Measurements from ENCODE around the gene KRT71.

KRT71 gene

DNA sequence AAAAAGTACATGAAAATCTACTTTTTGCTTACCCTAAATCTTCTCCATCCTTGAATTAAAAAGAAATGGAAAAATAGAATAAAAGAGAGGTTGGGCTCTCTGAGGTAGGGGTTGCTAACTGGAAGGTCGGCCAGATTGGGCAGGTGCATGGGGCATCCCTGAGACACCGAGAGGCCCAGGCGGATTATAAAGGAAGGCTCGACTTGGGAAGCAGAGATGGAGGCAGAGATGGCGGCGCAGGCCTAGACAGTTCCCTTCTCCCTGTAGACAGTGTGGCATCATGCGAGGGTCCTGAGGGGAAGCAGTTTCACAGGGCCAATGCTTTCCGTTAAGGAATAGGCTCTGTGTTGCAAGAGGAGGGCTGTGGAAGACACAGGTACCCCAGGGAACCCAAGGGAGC, 24.4 kb upstream of the KRT71 start:
- no peak for DNase-seq (ENCODE audit: low read depth)
- no peak overlapping the region for H3K4me3 ChIP-seq (replicated peaks; ENCODE audit: low read depth, low read length)
- TF ChIP-seq, protein P1, sequence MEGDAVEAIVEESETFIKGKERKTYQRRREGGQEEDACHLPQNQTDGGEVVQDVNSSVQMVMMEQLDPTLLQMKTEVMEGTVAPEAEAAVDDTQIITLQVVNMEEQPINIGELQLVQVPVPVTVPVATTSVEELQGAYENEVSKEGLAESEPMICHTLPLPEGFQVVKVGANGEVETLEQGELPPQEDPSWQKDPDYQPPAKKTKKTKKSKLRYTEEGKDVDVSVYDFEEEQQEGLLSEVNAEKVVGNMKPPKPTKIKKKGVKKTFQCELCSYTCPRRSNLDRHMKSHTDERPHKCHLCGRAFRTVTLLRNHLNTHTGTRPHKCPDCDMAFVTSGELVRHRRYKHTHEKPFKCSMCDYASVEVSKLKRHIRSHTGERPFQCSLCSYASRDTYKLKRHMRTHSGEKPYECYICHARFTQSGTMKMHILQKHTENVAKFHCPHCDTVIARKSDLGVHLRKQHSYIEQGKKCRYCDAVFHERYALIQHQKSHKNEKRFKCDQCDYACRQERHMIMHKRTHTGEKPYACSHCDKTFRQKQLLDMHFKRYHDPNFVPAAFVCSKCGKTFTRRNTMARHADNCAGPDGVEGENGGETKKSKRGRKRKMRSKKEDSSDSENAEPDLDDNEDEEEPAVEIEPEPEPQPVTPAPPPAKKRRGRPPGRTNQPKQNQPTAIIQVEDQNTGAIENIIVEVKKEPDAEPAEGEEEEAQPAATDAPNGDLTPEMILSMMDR (IDR thresholded peaks at IDR 0.05; ENCODE audit: low read length, missing control alignments), result no peak

DNA sequence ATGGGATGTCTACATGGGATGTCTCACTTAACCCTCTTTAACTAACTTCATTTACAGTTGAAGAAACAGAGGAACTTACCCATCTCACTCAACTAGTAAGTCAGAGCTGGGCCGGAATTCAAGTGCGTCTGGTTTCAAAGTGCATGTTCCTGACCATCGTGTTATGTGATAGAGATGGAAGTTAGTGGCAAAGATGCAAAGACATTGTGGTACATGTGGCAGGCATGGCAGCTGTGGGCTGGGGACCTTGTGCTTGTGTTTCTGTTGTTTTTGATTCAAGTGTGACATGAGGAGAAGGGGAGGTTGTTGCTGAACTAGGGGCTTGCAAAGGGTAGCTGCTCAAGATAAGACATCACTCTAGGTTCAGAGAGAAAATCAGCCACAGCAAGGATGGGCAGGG, 23.0 kb upstream of the KRT71 start:
- H3K4me3 ChIP-seq (replicated peaks; ENCODE audit: low read depth, low read length), result no peak overlapping the region
- TF ChIP-seq, protein P1 (IDR thresholded peaks at IDR 0.05; ENCODE audit: low read length, missing control alignments), result no peak
- no peak for DNase-seq (ENCODE audit: low read depth)

DNA sequence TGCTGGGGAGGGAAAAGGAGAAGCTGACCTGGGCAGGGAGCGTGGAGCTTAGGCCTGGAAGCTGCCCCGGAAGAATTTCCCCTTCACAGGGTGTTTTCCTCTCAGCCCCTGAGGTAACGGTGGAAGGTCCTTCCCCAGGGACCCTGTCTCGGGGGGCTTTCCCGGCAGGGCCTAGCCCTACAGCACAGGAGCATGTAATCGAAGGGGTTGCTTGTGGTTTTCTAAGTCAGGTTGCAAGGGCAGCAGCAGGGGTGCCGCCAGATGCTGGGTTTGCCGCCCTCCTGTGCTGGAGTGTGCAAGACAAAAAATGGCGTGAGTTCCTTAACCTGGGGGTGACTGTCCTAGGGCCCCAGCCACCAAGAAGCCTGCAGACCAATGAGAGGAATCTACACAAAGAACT, 22.3 kb upstream of the KRT71 start:
- TF ChIP-seq, protein P1 (IDR thresholded peaks at IDR 0.05; ENCODE audit: low read length, missing control alignments), result no peak

DNA sequence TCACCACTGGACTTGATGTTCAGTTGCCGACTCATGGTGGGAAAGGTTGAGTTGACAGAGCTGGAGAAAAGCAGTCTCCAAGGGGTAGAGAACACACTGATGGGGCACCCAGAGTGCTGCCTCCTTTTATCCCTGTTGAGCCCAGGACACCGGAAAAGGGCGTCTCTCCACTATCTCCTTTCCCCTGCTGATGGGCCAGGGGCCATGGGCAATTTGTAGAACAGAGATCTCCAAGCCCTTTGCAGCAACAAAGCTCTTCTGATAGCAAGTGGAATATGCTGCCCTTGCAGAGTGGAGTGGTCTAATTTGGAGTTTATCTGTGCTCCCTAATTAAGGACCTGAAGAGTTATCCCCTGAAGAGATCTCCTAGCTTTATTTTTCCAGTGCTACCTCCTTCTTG, 20.8 kb upstream of the KRT71 start, which contains the start of gene KRT74:
Gene KRT74, minus strand, starts transcription at position 101 of the 400 bp plus-strand sequence. Its CDS starts 66 bp downstream, at position 35.
- TF ChIP-seq, protein P1 (IDR thresholded peaks at IDR 0.05; ENCODE audit: low read length, missing control alignments), result no peak
- no peak for DNase-seq (ENCODE audit: low read depth)
- no peak within 1 kb of the TSS for H3K4me3 ChIP-seq (replicated peaks; ENCODE audit: low read depth, low read length)

More for the DNA sequence above, 22.3 kb upstream of the KRT71 start:
- H3K4me3 ChIP-seq (replicated peaks; ENCODE audit: low read depth, low read length), result no peak overlapping the region
- DNase-seq (ENCODE audit: low read depth), result no peak

DNA sequence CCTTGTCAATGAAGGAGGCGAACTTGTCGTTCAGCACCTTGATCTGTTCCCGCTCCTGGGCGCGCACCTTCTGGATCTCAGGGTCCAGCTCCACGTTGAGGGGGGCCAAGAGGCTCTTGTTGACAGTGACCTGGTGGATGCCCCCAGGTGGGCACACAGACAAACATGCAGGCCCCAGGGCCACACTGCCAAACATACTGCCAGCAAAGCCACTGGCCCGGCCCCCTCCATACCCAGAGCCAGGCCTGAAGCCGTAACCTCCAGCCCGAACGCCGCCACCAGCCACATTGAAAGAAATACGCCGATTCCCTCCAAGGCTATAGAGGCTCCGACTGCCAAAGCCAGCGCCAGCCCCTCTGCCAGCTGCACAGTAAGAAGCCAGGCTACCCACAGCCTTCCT, 20.4 kb upstream of the KRT71 start:
- TF ChIP-seq, protein P1 (IDR thresholded peaks at IDR 0.05; ENCODE audit: low read length, missing control alignments), result no peak
- no peak for DNase-seq (ENCODE audit: low read depth)
- H3K4me3 ChIP-seq (replicated peaks; ENCODE audit: low read depth, low read length), result no peak overlapping the region

DNA sequence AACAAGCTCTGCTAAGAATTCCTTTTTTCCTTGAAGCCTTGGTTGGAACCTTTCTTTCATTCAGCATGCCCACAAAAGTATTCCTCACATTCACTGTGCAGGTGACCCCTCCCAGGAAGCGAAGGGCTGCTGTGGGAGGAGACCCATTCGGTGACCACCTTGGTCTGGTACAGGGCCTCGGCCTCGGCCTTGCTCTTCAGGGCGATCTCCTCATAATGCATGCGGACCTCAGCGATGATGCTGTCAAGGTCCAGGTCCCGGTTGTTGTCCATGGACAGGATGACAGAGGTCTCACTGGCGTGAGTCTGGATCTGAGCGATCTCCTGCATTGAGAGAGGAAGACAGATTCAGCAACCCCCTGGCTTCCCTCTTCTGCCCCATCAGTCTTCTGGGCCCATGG, 17.6 kb upstream of the KRT71 start:
- no peak overlapping the region for H3K4me3 ChIP-seq (replicated peaks; ENCODE audit: low read depth, low read length)
- DNase-seq (ENCODE audit: low read depth), result no peak
- TF ChIP-seq, protein P1 (IDR thresholded peaks at IDR 0.05; ENCODE audit: low read length, missing control alignments), result no peak

DNA sequence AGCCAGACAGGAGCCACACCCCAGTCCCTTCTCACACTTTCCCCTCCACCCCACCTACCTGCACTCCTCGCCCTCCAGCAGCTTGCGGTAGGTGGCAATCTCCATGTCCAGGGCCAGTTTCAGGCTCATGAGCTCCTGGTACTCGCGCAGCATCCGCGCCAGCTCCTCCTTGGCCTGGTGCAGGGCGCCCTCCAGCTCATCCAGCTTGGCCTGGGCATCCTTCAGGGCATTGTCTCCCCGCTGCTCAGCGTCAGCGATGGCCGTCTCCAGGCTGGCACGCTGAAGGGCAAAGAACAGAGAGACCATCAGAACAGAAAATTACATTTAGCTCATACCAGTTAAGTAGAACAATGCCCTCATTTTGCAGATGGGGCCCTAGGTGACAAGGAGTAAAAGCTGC, 15.2 kb upstream of the KRT71 start:
- no peak for DNase-seq (ENCODE audit: low read depth)
- no peak overlapping the region for H3K4me3 ChIP-seq (replicated peaks; ENCODE audit: low read depth, low read length)
- TF ChIP-seq, protein P1 (IDR thresholded peaks at IDR 0.05; ENCODE audit: low read length, missing control alignments), result no peak
